Left forelimb (tissue), 1 donor: Measurements from ENCODE around the gene DENND1A.

Experiments
- DNase-seq: peaks from one replicate; pipeline ENCODE4 v3.0.0-alpha.2; 2018; ENCODE audit warnings: low spot score

Gene DENND1A

DNA sequence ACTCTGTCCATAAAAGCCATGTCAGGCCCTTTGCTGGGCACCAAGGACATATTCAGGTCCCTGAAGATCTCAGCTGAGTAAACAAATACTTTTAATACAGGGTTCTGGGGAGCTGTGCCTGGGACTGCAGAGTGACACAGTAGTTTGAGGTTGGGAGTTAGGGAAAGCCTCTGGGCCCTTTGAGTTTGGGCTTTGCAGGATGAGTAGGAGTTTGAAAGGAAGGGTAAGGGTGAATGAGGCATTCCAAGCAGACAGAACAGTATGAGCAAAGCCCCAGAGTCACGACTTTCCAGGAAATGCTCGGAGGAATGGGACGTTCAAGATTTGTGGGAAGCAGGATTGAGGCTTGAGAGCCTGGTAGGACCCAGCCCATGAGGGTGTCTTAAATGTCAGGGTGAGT, 560.6 kb downstream of the DENND1A start:
- DNase-seq = no peak

DNA sequence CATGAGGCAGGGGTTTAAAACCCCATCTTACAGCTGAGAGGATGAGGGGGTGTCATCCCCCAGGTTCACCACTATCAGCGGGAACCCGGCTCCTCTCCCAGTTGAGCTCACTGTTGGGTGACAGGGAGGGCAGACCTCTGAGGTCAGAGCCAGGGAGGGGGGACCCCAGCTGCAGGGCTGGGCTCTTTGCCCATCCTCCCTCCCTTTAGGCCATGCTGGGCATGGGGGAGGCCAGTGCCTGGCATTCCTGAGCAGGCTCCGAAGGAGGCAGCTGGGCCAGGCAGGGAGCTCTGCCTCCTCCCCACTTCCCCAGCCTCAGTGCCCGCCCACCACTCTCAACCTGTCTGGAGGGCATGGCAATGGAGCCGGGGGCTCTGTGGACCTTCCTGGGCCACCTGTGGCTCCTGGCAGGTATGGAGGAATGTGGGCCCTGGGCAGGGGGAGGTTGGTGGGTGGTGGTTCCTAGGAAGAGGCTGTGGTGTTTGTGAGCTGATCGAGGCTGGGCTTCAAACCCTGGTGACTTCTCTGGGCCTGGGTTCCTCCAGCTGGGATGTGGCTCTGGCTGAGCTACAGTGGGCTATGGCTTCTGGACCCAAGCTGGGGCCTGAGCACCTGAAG, 561.3 kb downstream of the DENND1A start:
- no peak for DNase-seq

DNA sequence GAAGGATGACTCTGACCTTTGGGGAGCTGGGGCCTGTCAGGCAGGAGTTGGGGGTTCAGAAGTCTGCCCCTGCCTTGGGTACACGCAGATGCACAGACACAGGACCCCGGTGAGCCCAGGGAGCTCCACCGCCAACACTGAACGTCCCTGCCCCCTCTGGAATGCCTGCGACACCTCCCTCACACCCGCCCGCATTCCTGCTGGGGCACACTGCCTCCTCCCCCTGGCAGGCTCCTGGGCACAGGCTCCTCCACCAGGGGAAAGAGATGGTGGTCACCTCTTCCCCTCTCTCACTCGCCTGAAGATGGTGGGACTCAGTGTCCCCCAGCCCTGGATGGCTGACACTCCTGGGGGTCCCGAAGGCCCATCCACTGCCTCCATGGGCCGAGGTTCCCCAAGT, 561.9 kb downstream of the DENND1A start:
- DNase-seq = no peak

DNA sequence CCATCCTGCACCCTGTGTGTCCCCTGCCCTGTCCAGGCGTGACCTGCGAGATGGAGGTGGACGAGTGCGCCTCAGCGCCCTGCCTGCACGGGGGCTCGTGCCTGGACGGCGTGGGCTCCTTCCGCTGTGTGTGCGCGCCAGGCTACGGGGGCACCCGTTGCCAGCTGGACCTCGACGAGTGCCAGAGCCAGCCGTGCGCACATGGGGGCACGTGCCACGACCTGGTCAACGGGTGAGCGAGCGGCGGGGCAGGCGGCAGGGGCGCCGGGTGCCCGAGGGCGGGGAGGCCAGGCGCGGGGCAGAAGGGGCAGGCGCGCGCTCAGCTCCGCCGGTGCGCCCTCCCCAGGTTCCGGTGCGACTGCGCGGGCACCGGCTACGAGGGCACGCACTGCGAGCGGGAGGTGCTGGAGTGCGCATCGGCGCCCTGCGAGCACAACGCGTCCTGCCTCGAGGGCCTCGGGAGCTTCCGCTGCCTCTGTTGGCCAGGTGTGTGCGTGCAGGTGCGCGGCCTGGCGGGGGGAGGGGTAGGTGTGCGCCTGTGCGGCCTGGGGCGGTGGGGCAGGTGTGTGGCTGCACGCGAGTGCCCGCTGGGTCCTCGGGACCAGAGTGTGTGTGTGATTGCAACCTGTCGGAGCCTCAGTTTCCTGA, 563.9 kb downstream of the DENND1A start:
- no peak for DNase-seq

DNA sequence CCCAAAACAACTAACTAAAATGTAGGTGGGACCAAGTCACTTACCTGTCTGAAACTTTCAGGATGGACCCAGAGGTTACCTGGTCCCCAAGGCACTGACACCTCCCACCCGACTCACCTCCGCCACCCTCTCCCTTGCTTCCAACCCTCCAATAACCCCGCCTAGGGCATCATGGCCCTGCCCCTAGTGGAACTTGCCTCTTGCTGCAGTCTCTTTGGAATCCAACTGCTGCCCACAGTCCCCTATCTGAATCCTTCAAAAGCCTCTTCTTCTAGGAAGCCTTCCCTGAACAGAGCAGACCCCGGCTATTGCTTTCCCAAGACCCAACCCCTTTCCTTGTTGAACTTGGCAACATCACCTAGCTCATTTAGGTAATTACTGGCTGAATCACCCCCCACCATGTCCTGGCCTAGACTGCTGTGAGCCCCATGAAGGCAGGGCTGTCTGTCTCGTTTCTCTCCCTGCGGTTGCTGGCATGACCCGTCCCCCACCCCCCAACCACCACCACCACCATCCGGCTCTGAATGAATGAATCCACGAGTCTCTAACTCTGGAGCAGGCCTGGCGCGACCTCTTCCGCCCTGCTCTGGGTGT, 564.5 kb downstream of the DENND1A start:
- DNase-seq = no peak

DNA sequence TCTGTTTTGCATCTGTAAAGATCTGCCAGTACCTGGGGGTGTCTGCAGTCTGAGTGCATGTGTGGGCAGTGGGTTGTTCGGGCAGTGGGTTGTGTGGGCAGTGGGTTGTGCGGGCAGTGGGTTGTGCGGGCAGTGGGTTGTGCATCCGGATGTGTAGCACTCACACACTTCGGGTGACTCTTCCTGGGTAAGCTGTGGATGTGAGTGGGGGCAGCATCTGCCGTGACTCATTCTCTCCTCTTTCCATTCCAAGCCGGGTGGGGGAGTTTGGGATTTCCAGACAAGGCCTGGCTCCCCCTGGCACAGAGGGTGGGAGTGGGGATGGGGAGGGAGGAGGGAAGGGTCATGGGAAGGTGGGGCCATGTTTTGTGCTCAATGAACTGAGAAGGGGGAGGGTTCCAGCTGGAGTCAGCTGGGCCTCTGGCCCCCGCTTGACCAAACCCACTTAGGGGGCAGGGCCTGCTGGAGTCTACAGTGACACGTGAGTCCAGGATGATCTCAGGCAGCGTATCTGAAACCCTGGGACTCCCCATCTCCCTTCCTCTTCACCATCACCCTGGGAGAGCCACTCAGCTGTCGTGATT, 565.6 kb downstream of the DENND1A start:
- no peak for DNase-seq

DNA sequence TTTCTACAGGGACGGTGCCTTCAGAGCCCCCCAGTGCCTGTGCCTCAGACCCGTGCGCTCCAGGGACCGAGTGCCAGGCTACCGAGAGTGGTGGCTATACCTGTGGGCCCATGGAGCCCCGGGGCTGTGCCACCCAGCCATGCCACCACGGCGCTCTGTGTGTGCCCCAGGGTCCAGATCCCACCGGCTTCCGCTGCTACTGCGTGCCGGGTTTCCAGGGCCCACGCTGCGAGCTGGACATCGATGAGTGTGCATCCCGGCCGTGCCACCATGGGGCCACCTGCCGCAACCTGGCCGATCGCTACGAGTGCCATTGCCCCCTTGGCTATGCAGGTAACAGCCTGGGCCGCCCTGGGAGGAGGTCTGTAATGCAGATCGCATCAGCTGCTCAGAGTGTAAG, 567.1 kb downstream of the DENND1A start:
- DNase-seq = no peak

DNA sequence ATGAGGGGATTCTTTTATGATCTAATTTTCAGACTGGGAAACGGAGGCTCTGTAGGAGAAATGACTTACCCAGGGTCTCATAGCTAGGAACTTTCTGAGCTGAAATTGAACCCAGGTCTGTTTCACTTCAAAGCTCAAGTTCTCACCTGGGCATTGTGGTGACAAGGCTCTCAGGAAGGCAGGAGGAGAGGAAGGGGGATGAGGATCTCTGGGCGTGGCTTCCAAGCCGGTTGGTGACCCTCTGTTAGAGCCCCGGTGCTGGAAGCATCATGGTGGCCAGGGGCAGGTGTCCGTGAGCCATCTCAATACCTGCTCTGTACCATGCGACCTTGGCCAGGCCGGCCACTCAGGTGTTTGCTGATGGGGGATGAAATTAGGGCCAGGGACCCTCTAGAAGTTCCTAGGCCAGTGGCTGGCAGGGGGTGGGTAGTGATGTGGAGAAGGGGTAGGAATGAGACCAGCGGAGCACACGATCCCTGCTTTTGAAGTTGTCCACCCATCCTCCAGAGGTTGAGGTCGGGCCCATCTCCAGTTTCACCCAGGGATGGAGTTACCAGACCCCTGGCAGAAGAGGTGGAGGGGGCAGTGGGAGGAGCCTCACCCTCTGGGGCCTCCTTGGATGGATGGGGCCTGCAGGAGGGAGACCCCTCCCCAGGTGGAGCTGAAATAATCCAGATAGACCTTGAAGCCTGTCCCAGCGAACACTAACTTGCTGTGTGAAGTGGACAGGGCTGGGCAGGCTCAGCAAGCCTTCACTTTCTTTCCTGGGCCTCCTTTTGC, 568.0 kb downstream of the DENND1A start:
- DNase-seq = no peak

DNA sequence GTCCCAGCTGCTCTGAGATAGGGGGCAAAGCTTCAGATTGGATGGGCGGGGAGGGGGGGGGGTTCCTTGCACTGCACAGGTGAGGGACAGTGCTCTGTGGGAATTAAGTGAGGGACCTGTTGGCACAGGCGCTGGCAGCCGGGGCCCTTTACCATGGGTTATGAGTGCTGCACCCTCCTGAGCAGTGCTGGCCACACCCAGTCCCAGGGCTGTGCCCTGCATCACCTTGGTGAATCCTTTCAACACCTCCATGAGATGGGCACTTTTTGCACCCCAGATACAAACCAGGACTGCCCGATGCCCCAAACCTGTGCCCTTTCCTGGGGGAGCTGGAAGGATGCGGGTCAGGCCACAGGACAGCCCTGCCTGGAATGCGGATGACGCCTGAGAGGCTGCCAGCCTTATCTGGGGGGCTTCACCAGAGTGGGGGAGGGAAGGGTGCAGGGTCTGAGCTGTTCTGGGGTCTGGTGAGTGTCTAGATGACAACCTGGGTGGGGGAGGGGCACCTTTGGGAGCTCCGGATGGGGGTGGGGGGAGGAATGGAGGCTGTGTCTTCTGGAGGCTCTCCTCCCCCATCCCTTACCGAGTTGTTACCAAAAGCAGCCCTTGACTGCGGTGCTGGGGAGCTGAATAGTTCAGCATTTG, 568.7 kb downstream of the DENND1A start:
- no peak for DNase-seq

DNA sequence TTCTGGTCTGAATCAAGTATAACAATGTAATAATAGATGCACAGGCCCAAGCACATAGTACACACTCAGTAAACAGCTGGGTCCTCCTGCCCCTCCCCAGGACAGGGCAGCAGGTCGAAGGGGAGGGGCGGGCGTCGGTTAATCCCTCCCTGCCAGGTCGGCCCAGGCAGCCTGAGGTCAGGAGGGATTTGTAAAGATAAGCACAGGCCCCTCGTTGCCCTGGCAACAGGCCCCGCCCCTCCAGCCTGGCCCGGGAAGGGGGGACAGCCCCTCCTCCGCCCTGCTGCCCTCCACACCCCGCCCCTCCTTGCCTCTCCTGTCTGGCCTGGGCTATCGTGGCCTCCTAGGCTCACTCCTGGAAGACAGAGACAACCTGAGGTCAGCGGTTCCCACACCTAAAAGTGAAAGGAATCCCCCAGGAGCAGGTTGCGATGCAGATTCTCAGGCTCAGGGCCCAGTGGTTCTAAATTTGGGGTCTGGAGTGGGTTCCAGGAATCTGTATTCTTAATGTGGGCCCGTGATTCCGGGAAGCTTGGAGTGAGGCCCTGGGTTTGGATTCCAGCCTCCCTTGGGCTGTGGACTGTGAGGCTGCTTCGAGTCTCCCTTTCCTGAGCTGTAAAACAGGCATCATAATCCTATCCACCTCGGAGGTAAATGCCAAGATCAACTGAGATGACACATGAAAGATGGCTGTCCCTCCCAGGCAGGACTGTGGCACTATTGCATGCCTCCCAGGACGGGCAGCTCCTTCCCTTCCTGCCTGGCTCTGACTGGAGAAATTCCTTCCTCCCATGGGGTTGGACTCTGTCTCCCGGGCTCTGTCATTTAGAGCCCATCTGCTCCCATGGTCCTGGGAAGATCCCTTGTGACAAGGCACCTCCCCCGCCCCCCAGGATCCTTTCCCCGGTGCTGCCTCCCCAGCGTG, 569.5 kb downstream of the DENND1A start:
- no peak for DNase-seq

DNA sequence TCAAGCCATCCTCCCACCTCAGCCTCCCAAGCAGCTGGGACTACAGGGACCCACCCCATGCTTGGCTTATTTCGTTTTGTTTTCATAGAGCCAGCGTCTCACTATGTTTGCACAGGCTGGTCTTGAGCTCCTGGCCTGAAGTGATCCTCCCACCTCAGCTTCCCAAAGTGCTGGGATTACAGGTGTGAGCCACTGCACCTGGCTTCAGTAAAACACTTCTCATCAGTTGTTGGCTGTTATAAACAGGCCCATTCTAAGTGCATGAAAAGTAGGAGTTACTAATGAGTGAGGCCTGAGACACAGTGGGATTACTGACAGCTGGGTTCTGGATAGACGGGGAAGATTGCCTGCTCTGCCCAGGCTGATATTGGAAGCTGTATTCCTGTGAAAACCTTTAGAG, 570.4 kb downstream of the DENND1A start:
- no peak for DNase-seq

DNA sequence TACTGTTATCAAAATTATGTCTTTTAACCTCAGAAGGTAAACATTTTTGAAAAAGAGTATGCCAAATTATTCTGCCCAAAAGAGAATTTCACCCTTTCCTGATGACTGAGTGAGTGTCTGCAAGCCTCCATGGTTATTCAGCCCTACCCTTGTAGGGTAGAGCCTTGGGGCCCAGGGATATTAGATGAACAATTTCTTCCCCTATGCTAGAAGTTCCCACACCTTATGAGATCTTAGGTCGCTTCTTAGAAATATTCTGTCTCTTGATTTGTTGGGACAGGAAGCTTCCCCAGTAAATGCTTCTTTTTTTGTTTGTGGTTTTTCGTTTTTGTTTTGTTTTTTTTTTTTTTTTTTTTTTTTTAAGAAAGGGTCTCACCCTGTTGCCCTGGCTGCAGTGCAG, 570.8 kb downstream of the DENND1A start:
- no peak for DNase-seq

DNA sequence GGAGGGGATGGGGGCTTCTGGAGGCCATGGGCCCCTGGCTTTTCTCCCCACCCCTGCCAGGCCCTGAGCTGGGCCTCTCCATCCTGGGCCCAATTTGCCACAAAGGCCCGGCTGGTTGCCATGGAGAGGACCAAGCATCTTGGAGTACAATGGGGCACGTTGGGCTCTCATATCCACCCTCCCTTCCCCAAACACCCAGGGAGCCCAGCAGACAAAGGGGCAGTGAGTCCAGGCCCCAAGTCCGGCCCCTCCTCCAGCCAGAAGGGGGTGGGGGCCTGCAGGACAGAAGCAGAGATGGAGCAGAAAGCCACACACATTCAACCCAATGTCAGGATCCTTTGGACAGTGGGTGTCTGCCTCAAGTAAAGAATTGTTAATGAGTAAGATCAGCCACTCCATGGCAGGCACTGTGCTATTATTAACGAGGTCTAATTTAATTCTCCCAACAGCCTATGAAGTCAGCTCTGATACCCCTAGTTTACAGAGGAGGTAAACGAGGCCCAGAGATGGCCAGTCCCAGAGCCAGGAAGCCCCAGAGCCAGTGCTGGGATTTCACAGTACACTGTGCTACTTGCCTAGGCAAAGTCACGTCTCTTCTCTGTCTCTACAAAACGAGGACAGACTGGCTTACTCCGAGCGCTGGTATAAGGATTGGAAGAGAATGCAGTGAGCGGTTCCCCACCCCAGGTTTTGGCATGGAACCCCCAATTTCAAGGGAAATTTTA, 571.6 kb downstream of the DENND1A start:
- no peak for DNase-seq

DNA sequence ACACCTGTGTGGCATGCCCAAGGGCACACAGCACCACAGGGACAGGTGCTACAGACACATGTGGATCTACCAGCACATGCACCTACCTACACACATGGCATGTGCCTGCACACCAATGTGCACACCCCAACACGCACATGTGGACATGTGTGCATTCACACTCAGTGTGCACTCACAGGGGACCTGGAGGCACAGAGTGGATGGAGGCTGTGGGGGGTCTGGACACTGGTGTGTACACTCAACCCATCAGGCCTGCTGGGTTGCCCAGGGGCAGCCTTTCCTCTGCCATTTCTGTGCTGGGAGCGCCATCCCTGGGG, 572.2 kb downstream of the DENND1A start:
- no peak for DNase-seq

DNA sequence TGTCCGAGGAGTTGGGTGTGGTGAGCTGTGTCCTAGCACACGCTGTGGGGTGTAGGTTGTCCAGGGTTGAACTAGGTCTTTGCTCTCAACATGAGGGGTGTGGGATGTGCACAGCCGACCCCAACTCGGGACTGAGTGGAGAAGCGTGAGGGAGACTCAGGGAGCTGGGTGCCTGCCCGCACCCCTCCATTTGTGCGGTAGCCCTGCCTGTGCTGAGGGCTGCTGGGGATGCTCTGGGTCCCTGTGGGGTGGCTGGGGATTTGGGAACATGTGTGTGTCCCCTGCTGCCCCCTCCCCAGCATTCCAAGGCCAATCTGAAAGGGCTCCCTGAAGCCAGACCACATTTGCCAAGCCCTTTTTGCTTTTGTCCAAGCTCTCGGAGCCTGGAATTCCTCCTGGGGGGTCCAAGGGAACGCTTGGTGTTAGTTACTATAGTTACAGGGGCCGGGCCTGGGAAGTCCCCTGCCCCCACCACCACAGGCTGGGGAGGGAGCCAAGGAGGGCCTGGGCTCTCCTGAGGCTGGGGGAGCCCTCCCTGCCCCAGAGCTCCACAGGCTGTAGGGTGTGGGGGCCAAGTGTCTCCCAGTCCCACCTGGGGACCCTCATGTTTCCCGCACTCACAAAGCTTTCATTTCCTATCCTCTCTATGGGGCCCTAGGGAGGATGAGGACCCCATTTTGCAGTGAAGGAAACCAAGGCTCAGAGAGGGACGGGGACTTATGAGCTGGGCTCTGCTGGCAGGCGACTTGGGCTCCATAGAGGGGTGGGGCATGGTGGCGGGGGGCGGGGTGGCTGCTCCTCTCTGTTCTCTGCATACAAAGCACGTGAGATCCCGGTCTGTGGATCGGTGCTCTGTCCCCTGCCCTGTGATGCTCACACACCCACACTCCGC, 572.8 kb downstream of the DENND1A start:
- no peak for DNase-seq

DNA sequence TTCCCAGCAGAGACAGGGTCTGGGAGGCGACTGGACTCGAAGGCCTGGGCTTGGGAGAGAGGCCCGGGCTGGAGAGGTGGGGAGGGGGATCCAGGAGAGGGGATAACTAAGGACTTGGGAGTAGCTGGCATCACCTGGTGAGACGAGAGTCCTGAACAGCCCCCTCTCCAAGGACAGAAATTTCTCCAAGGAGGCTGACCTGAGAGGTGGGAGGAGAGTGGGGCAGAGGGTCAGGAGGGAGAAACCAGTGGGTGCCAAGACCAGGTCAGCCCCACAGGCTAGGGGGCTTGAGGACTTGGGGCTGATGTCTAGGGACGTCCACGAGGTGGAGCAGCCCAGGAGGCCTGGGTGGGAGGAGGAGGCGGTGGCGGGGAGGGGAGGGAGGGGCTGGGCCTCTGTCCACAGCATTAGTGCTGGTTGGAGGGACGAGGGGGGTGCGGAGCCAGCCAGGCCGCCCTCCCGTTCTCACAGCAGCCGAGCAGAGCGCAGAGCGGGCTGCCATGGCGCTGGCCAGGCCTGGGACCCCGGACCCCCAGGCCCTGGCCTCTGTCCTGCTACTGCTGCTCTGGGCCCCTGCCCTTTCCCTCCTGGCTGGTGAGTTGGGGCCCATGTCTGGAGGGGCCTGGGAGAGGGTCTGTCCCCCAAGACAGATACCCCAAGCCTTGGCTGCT, 574.0 kb downstream of the DENND1A start, which contains the start of gene CRB2:
Gene CRB2 (plus strand): TSS at position 437 of the 671 bp plus-strand sequence. CDS start 64 bp downstream, at position 501.
- DNase-seq = no peak

DNA sequence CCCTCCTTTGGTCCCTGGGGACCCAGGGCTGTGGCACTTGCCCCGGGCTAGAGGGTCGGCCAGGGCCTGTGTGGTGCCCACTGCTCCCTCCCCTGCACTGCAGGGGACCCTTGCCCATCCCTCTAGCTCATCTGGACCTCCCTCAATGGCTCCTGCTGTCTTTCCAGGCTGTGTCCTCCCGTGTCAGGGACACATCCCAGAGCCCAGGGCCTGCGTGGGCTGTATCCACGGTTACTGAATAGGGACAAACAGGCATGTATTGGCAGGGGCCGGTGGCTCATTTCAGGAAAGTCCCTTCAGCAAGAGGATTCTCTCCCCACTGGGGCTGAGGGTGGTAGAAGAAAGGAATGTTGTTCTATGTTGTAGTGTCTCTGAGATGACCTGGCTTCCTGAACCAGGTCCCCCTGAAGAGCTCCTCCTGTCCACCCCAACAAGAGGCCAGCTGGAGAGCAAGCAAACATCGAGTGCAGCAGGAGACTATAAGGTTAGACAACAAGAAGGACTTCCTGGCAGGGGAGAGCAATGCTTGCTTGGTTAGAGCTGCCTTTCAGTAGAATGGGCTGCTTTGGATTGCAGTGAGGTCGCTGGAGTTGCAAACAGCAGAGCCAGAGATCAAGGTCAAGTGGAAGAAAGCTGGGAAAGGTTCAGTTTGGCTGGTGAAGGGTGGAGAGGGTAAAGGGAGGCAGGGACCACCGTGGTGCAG, 575.0 kb downstream of the DENND1A start:
- no peak for DNase-seq

DNA sequence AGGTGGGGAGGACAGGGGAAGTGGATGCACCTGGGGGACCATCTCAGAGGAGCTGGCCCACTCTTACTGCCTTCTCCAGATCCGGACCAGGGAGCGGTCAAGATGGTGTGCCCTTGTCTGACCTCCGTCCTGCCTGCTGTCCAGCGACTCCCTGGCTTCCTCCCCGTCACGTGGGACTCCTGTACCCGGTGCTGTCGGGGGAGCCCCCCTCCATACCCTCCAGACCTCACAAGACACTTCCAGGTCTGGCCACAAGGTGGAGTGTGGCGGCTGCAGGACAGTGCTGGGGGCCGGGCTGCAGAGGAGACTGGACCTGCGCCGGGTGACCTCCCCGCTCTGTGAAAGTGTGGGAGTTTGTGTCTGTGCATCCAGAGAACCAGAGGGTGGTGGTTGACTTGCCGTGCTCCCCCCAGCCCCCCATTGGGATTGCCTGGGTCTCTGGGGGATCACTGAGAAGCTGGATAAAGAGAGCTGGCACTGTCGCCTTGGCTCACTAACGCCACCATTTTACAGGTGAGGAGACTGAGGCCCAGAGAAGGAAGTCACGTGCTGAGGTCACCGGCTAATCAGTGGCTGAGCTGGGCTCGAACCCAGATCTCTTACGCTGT, 575.8 kb downstream of the DENND1A start:
- DNase-seq = no peak
